ENCODE results near the gene AREL1.

DNA sequence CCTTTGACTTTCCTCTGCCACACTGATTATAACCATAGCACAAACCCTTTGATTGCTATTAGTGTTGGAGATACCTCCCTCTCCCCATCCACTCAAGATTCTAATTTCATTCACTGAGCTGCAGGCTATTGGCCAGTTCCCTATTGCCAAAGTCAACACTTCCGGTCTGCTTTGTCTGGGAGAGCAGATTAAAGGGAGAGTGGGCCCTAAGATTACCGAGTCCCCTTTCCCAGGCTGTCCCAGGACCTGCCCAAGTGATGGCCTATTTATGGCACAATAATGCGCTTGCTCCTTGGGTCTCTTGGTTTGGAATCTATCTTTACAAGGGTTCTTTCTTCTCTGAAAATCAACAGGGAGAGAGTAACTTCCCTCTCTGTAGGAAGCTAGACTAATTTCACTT lies 57.9 kb downstream of the AREL1 start:
- no peak for TF ChIP-seq POLR2A (IDR thresholded peaks at IDR 0.05; ENCODE audit: low read depth, low read length)
- no peak for TF ChIP-seq MAX (IDR thresholded peaks at IDR 0.05; ENCODE audit: insufficient read depth, insufficient read length)
- no peak for TF ChIP-seq EZH2 (IDR thresholded peaks at IDR 0.05; ENCODE audit: borderline replicate concordance, low read depth, low read length, severe bottlenecking)
- TF ChIP-seq, protein P1, sequence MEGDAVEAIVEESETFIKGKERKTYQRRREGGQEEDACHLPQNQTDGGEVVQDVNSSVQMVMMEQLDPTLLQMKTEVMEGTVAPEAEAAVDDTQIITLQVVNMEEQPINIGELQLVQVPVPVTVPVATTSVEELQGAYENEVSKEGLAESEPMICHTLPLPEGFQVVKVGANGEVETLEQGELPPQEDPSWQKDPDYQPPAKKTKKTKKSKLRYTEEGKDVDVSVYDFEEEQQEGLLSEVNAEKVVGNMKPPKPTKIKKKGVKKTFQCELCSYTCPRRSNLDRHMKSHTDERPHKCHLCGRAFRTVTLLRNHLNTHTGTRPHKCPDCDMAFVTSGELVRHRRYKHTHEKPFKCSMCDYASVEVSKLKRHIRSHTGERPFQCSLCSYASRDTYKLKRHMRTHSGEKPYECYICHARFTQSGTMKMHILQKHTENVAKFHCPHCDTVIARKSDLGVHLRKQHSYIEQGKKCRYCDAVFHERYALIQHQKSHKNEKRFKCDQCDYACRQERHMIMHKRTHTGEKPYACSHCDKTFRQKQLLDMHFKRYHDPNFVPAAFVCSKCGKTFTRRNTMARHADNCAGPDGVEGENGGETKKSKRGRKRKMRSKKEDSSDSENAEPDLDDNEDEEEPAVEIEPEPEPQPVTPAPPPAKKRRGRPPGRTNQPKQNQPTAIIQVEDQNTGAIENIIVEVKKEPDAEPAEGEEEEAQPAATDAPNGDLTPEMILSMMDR (IDR thresholded peaks at IDR 0.05; ENCODE audit: extremely low read depth in 1 of 2, insufficient read depth in 1 of 2, low read depth in 1 of 2, low read length in 2 of 2), result no peak
- no peak for TF ChIP-seq POLR2AphosphoS5 (IDR thresholded peaks at IDR 0.05; ENCODE audit: insufficient read depth, low read depth, low read length)
- TF ChIP-seq JUN (IDR thresholded peaks at IDR 0.05; ENCODE audit: borderline replicate concordance, insufficient read depth, insufficient read length, low read depth), result no peak
